IPS-15b (cell line): ENCODE results near the gene RRN3.
"Not testable (repeated sequence)": the region's sequence is repeated elsewhere in the genome, so short reads cannot be mapped to it uniquely, and the experiment has no call there.

Experiments
- H3K27me3 ChIP-seq: one replicate; pipeline ENCODE4 v1.6.1; 2013; ENCODE audit warnings: low read length; ENCODE audit not compliant: control insufficient read depth, insufficient read depth
- H3K36me3 ChIP-seq: one replicate; pipeline ENCODE4 v1.6.1; 2013; ENCODE audit warnings: low read length; ENCODE audit not compliant: control insufficient read depth, insufficient read depth
- H3K4me1 ChIP-seq: one replicate; pipeline ENCODE4 v1.6.1; 2013; ENCODE audit warnings: mild to moderate bottlenecking, low read length; ENCODE audit not compliant: control insufficient read depth, insufficient read depth
- H3K4me3 ChIP-seq: one replicate; pipeline ENCODE4 v1.5.1; 2013; ENCODE audit warnings: low read depth, low read length
- H3K9ac ChIP-seq: one replicate; pipeline ENCODE4 v1.6.1; 2013; ENCODE audit warnings: low read depth, mild to moderate bottlenecking, low read length
- H3K9me3 ChIP-seq: one replicate; pipeline ENCODE4 v1.6.1; 2013; ENCODE audit warnings: mild to moderate bottlenecking, low read length; ENCODE audit not compliant: control insufficient read depth, insufficient read depth

The RRN3 gene

DNA sequence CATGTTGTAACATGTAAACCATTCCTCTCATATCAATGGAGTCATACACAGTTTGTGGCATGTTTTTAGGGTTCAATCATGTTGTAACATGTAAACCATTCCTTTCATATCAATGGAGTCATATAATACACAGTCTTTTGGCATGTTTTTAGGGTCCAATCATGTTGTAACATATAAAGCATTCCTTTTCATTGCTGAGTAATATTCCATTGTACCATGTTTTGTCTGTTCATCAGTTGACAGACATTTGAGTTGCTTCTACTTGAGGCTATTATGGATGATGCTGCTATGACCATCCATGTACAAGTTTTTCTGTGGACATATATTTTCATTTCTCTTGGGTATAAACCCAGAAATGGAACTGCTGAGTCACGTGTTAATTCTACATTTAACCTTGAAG is 13.2 kb downstream of the RRN3 start:
- H3K4me3 ChIP-seq, H3K9me3 ChIP-seq, H3K27me3 ChIP-seq, H3K9ac ChIP-seq, H3K4me1 ChIP-seq: not testable (repeated sequence)
- H3K36me3 ChIP-seq: peaks cover 20% of the 10 kb centered on the region

DNA sequence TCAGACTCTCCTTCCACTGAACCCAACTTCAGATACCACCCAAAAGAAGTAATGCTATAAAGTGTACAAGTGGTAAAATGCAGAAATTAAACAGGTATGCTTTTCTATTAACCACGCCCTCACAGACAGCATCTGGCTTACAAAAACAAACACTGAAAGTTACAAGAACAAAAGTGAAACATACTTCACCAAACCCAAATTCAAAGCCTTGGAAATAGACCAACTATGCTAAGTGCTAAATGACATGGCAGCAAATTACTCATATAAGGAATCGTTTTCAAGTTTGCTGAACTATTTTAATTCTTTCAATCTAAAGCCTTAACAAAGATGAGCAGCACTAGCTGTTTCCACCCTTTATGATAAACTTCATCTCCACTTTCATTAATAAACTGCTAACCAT is 17.9 kb downstream of the RRN3 start:
- H3K9ac ChIP-seq, H3K4me1 ChIP-seq, H3K4me3 ChIP-seq, H3K27me3 ChIP-seq, H3K9me3 ChIP-seq: not testable (repeated sequence)
- peaks cover 25% of the 10 kb centered on the region for H3K36me3 ChIP-seq

DNA sequence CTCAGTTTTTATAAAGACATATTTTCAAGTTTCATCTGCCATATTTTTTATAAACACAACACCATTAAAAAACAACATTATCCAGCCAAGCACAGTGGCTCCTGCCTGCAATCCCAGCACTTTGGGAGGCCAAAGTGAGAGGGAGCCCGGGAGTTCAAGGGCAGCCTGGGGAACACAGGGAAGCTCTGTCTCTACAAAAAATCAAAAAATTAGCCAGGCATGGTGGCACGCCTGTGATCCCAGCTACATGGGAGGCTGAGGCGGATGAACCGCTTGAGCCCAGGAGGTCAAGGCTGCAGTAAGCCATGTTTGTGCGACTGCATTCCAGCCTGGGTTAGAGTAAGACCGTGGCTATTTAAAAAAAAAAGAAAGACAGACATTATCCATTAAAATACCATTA is 21.0 kb downstream of the RRN3 start:
- H3K4me3 ChIP-seq: no peak overlapping the region
- H3K36me3 ChIP-seq: peaks cover 28% of the 10 kb centered on the region
- no peaks in the 10 kb centered on the region for H3K4me1 ChIP-seq
- no peak overlapping the region for H3K9ac ChIP-seq
- no peaks in the 10 kb centered on the region for H3K9me3 ChIP-seq
- H3K27me3 ChIP-seq: no peaks in the 10 kb centered on the region

DNA sequence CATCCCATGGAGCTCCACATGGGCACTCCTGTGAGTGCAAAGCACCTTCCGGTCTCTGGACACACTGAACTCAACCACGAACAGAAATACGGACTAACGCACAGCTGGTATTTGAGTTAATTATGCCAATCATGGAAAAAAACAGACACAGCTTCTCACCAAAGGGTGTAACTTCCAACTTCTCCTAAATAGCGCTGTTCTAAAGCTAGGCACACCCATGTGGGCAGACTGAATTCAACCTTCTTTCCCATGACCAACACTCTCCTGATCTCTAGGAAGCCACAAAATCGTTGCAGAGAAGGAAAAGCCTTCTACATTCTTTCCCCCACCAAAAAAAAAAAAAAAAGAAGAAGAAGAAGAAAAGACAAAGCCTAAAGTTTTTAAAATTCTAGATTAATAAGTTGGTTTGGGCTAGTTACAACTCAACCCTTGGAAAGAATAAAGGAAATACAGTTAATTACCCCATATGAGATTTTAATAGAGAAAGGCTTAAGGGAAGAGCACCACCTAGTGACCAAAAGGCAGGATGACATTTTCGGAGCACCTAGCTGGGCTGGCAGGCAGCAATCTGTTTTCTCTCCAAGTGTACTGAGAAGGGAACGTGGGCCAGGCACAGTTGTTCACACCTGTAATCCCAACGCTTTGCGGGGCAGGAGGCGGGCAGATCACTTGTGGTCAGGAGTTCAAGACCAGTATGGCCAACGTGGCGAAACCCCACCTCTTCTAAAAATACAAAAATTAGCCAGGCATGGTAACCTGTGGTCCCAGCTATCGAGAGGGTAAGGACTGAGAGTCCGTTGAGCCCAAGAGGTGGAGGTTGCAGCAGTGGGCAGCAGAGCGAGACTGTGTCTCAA is 21.9 kb downstream of the RRN3 start:
- not testable (repeated sequence) for H3K27me3 ChIP-seq, H3K4me1 ChIP-seq, H3K9me3 ChIP-seq, H3K4me3 ChIP-seq, H3K9ac ChIP-seq
- peaks cover 28% of the 10 kb centered on the region for H3K36me3 ChIP-seq

DNA sequence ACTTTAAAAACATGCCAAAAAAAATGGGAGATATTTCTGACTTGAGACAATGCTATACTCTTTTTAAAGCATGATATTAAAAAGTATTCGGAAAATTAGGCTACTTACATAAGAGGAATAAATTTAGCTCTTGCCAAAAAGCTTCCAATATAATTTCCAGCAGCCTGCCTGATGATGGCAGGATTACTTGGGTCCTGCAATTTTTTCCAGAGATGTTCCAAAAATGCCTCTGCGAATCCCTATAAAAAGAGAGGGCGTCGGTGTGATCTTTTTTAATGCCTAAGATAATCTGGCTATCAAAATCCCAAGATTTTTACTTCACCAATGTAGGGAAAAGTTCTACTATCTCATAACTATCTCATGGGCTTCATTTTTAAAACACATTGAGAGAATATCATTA is 23.1 kb downstream of the RRN3 start:
- H3K36me3 ChIP-seq: peaks cover 24% of the 10 kb centered on the region
- H3K9me3 ChIP-seq, H3K4me1 ChIP-seq, H3K27me3 ChIP-seq, H3K4me3 ChIP-seq, H3K9ac ChIP-seq: not testable (repeated sequence)

DNA sequence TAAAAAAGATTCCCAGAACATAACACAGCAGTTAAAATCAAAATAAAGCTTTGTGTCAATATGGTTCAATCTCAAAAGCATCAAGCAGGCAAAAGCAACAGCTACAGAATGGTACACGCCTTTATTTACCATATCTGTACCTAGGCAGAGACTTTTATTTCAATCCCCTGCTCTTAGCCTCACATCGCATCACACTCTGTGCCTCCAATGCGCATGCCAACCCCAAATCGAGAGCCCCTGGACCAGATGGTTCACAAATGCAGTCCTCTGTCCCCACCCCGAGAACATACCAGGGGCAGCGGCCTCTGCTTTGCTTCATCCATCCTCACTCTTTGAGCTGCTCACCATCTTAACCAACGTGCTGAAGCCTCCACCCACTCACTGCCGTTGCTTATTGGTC is 27.4 kb downstream of the RRN3 start:
- H3K4me1 ChIP-seq, H3K4me3 ChIP-seq, H3K27me3 ChIP-seq, H3K9me3 ChIP-seq, H3K9ac ChIP-seq: not testable (repeated sequence)
- peaks cover 20% of the 10 kb centered on the region for H3K36me3 ChIP-seq

DNA sequence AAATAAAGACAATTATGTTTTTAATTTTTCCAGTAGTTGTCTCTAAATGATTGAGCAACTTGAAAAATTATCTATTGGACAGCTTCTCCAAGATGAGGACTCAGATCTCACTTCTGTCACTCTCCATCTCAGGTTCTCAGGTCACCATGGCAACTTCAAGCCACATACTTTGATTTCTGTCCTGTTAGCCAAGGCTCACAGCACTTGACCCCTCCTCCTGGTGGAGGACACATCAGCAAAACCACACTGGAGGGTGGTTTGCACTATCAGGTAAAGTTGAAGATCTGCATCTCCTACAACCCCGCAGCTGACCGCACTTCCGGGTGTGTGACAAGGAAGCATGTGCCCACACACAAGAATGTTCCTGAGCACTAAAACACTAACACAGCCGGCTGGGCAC is 28.1 kb downstream of the RRN3 start:
- H3K27me3 ChIP-seq, H3K4me1 ChIP-seq, H3K4me3 ChIP-seq, H3K9me3 ChIP-seq, H3K9ac ChIP-seq: not testable (repeated sequence)
- H3K36me3 ChIP-seq: peaks cover 26% of the 10 kb centered on the region

DNA sequence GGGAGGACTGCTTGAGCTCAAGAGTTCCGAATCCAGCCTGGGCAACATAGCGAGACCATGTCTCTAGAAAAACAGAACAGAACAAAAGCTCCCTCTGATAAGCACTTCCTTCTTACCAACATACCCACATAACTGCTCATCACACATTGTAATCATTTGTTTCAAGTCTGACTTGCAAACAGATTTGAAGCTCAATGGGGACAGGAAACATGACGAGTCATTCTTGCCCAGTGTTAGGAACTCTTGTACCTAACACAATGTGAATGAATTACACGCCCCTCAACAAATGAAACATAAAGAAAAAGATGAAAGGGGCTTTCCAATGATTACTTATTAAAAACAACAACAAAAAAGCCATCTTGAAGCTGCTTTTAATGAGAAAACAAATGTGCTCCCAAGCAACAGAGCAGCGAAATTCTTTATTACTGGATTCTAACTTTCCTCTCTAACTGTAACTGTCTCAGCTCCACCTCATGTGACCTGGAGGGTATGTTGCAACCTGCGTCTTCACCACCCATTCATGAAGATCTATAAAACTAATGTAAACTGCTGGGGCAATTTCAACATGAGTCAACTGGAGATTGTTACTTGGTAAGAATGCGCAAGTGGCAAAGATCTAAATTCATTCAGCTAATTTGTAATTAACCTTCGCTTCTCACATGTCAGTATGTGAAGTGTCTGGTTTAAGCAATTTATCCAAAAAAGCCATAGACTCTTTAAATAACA is 31.8 kb downstream of the RRN3 start:
- H3K9ac ChIP-seq, H3K4me1 ChIP-seq, H3K27me3 ChIP-seq, H3K4me3 ChIP-seq, H3K9me3 ChIP-seq: not testable (repeated sequence)
- H3K36me3 ChIP-seq: peaks cover 28% of the 10 kb centered on the region

DNA sequence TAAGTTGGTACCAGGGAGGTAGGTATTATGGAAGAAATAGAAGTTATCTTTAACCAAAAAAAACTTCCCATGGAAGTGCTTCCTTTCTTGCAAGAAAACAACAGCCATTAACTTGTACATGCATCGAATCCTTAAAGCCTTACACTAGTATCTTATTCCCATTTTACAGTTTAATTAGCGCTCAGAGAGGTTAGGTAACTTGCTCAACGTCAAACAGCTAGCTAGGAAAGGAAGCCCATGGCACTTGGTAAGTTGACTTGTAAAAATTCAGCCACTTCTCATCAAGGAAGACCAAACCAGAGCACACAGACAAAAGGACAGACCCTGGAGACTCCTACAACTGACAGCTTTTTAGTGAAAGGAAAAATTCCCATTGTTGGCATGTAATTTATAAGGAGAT is 34.7 kb downstream of the RRN3 start:
- H3K36me3 ChIP-seq: peaks cover 28% of the 10 kb centered on the region

DNA sequence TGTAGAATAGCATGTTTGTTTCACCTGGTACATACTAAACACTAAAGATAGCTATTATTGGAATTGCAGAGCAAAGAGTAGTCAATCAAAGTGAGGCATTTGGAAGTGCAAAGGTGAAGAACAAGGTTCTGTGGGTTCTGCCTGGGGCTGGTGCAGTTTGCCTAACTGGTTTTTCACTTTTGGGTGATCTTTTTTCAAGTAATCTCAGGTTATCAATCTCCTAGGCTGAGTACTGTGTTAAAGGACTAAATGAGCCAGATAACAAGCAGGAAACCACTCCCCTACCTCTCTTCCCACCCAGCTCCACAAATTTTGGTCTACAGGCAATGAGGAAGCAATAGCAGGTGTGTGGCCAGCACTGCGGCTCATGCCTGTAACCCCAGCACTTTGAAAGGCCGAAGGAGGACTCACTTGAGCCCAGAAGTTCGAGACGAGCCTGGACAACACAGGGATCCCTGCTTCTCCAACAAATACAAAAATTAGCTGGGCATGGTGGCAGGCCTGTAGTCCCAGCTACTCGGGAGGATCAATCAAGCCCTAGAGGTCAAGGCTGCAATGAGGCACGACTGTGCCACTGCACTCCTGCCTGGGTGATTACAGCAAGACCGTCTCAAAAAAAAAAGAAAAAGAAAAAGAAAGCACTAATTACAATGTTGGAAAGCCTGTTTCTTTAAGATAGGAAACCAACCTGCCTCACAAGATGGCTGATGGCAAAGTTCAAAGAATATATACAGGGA is 36.2 kb downstream of the RRN3 start:
- Histone ChIP-seq H3K36me3 (peaks cover 26% of the 10 kb centered on the region), H3K4me1 (no peaks in the 10 kb centered on the region), H3K9me3 (no peaks in the 10 kb centered on the region), H3K9ac (no peak overlapping the region), H3K4me3 (no peak overlapping the region), H3K27me3 (no peaks in the 10 kb centered on the region)

More for the DNA sequence above, 34.7 kb downstream of the RRN3 start:
- Histone ChIP-seq H3K4me3 (no peak overlapping the region), H3K4me1 (no peaks in the 10 kb centered on the region), H3K9me3 (no peaks in the 10 kb centered on the region), H3K9ac (no peak overlapping the region), H3K27me3 (no peaks in the 10 kb centered on the region)

DNA sequence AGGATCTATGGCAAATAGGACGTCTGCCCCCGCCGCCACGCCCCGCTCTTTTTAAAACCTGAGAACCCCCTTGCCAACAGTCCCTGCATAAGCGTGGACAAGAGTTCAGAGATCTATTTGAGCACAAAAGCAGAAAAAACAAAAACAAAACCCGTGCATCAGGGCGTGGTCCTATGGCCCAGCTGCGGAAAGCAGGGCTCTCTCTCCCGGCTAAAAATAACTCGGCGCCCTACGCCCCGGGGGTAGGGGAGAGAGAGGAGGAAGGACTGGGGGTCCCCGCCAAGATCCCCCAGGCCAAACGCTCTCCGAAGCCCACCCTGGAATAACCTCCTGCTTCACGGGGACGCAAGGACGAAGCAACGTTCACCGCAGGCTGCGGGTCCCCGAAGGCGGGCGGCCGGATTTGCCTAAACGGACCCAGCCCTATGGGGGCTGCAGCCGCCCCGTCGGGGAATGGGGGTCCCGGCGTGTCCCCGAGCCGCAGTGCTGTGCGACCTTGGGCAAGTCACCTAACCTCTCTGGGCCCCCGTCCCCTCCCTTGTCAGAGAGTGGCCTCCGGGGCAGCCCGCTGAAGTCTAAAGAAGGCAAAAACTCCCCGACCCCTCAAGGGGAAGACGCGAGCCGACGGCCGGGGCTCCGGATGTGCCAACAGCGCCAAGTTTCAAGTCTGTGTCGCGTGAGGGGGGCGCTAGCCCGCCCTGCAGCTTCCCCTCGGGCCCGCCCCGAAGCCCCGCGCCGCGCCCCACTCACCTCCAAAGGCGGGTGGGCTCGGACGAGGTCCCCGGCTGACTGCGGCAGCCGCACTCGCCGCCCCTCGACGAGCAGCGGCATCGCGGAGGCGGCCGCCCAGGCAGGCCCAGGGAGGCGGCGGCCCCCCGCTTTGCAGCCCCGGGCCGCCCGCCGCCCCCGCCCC is 38.7 kb downstream of the RRN3 start:
- Histone ChIP-seq H3K36me3 (peaks cover 5% of the 10 kb centered on the region), H3K4me3 (peak overlapping the region; percentile 85), H3K9me3 (no peaks in the 10 kb centered on the region), H3K27me3 (no peaks in the 10 kb centered on the region), H3K4me1 (no peaks in the 10 kb centered on the region), H3K9ac (peak overlapping the region; percentile 60)
